H1 (cell line): ENCODE data around the gene CHST8. TPM values are rescaled to one million over a fixed set of nuclear protein-coding genes. Genes with fewer than 3 reads are reported as not detected.

Experiments
- CTCF ChIA-PET: fragments of 300-600 bp; sonication (Branson Sonifier 250); formaldehyde crosslinking; loops from one replicate; lab custom pipeline; 2021; ENCODE audit not compliant: partially characterized antibody; lab: Charles Lee
- POLR2A ChIA-PET: fragments of 300-600 bp; sonication (Branson Sonifier 250); formaldehyde crosslinking; loops from one replicate; lab custom pipeline; 2021; ENCODE audit warnings: inconsistent platforms; ENCODE audit not compliant: partially characterized antibody; lab: Charles Lee
- DNase-seq, 2 experiments: peaks; one replicate each; pipeline versions ENCODE4 v3.0.0 to v3.0.0-alpha.2; 2010 to 2022; ENCODE audit warnings: low spot score in 2 of 2, low read depth in 1 of 2, mixed read lengths in 1 of 2
- FAIRE-seq: peaks from 2 replicates; lab custom pipeline; 2011; peaks lifted over from hg19 to GRCh38; lab: Jason Lieb, UNC
- H2AFZ ChIP-seq: 2 replicates; pipeline ENCODE4 v1.8.1; 2012; ENCODE audit warnings: low read length, inconsistent platforms
- H2AK5ac ChIP-seq: 2 replicates; pipeline ENCODE4 v1.6.1; 2013; ENCODE audit warnings: low read depth, low read length
- H2BK120ac ChIP-seq: replicated peaks from 2 replicates; pipeline ENCODE3; 2013; ENCODE audit warnings: low read depth, low read length, inconsistent platforms
- H2BK12ac ChIP-seq: 2 replicates; pipeline ENCODE4 v1.6.1; 2013; ENCODE audit warnings: low read depth, low read length
- H2BK15ac ChIP-seq: 2 replicates; pipeline ENCODE4 v1.6.1; 2013; ENCODE audit warnings: low read length
- H2BK20ac ChIP-seq: 2 replicates; pipeline ENCODE4 v1.6.1; 2013; ENCODE audit warnings: low read length
- H2BK5ac ChIP-seq: 2 replicates; pipeline ENCODE4 v1.6.1; 2013; ENCODE audit warnings: low read depth, low read length
- H3K14ac ChIP-seq: 2 replicates; pipeline ENCODE4 v1.6.1; 2013; ENCODE audit warnings: inconsistent platforms; ENCODE audit not compliant: insufficient read length
- H3K18ac ChIP-seq: 2 replicates; pipeline ENCODE4 v1.6.1; 2013; ENCODE audit warnings: low read length; ENCODE audit errors: extremely low read depth
- H3K23ac ChIP-seq: 2 replicates; pipeline ENCODE4 v1.6.1; 2013; ENCODE audit warnings: inconsistent platforms; ENCODE audit not compliant: insufficient read length
- H3K23me2 ChIP-seq: 2 replicates; pipeline ENCODE4 v1.6.1; 2013; ENCODE audit warnings: low read depth, low read length
- H3K27ac ChIP-seq: 2 replicates; pipeline ENCODE4 v1.6.1; 2011; ENCODE audit warnings: low read depth, low read length, inconsistent platforms
- H3K27me3 ChIP-seq, 4 experiments: replicated peaks in 1 of 4; 1 replicate in 1 of 4; 2 replicates in 3 of 4; pipeline versions ENCODE4 v1.6.1 to v1.8.1; 2011 to 2013; ENCODE audit warnings: low read length in 3 of 4, mild to moderate bottlenecking in 3 of 4, inconsistent platforms in 2 of 4, mixed read lengths in 2 of 4, moderate library complexity in 1 of 4; ENCODE audit not compliant: control insufficient read depth in 3 of 4, insufficient read depth in 3 of 4; ENCODE audit errors: extremely low read depth in 1 of 4
- H3K36me3 ChIP-seq, 4 experiments: 2 replicates each; pipeline versions ENCODE4 v1.6.1 to v1.8.1; 2011 to 2013; ENCODE audit warnings: mild to moderate bottlenecking in 4 of 4, low read length in 3 of 4, moderate library complexity in 2 of 4, control low read depth in 1 of 4, inconsistent platforms in 1 of 4; ENCODE audit not compliant: insufficient read depth in 4 of 4, control insufficient read depth in 2 of 4
- H3K4ac ChIP-seq: replicated peaks from 2 replicates; pipeline ENCODE3; 2013; ENCODE audit warnings: low read length, low read depth, mixed read lengths, inconsistent platforms; ENCODE audit not compliant: insufficient read length
- H3K4me1 ChIP-seq, 4 experiments: replicated peaks in 1 of 4; 1 replicate in 1 of 4; 2 replicates in 3 of 4; pipeline versions ENCODE4 v1.6.1 to v1.8.1; 2011 to 2013; ENCODE audit warnings: low read length in 3 of 4, inconsistent platforms in 2 of 4, mixed read lengths in 1 of 4; ENCODE audit not compliant: insufficient read depth in 4 of 4, control insufficient read depth in 3 of 4
- H3K4me2 ChIP-seq, 2 experiments: 2 replicates each; pipeline versions ENCODE4 v1.6.1 to v1.8.1; 2011 to 2013; ENCODE audit warnings: low read depth in 2 of 2, low read length in 2 of 2, control low read depth in 1 of 2, inconsistent platforms in 1 of 2, mild to moderate bottlenecking in 1 of 2; ENCODE audit not compliant: insufficient read depth in 1 of 2
- H3K4me3 ChIP-seq, 4 experiments: fragments of 200-600, 300-600 bp in 1 of 4; sonication (generic), shearing (Covaris generic), sonication (Bioruptor Twin) in 1 of 4; 2 replicates each; pipeline versions ENCODE4 v1.5.1 to v1.8.1; 2011 to 2016; ENCODE audit warnings: low read length in 4 of 4, low read depth in 3 of 4, control low read depth in 2 of 4, inconsistent platforms in 2 of 4, mild to moderate bottlenecking in 2 of 4, mixed read lengths in 1 of 4, moderate library complexity in 1 of 4; ENCODE audit not compliant: insufficient read depth in 2 of 4; ENCODE audit errors: extremely low read depth in 1 of 4
- H3K56ac ChIP-seq: replicated peaks from 2 replicates; pipeline ENCODE3; 2013; ENCODE audit warnings: low read depth, mild to moderate bottlenecking, mixed read lengths, low read length, inconsistent platforms; ENCODE audit not compliant: insufficient read length
- H3K79me1 ChIP-seq: 2 replicates; pipeline ENCODE4 v1.6.1; 2013; ENCODE audit warnings: low read depth, low read length, control low read depth
- H3K79me2 ChIP-seq, 2 experiments: 2 replicates each; pipeline versions ENCODE4 v1.6.1 to v1.8.1; 2012 to 2013; ENCODE audit warnings: low read length in 2 of 2, mild to moderate bottlenecking in 2 of 2, inconsistent platforms in 1 of 2; ENCODE audit not compliant: insufficient read depth in 2 of 2, control insufficient read depth in 1 of 2
- H3K9ac ChIP-seq, 4 experiments: replicated peaks in 1 of 4; 1 replicate in 1 of 4; 2 replicates in 3 of 4; pipeline versions ENCODE4 v1.6.1 to v1.8.1; 2011 to 2013; ENCODE audit warnings: low read depth in 3 of 4, low read length in 3 of 4, control low read depth in 2 of 4, mild to moderate bottlenecking in 2 of 4, moderate library complexity in 2 of 4, inconsistent platforms in 1 of 4; ENCODE audit errors: extremely low read depth in 1 of 4
- H3K9me3 ChIP-seq, 2 experiments: 2 replicates each; pipeline versions ENCODE4 v1.6.1 to v1.8.1; 2012 to 2013; ENCODE audit warnings: mild to moderate bottlenecking in 2 of 2, moderate library complexity in 2 of 2, control low read depth in 1 of 2, inconsistent platforms in 1 of 2, low read depth in 1 of 2, low read length in 1 of 2, mixed read lengths in 1 of 2; ENCODE audit not compliant: insufficient read depth in 2 of 2
- H4K20me1 ChIP-seq, 2 experiments: replicated peaks in 1 of 2; 2 replicates each; pipeline versions ENCODE3 to v1.8.1; 2011 to 2013; ENCODE audit warnings: inconsistent platforms in 2 of 2, low read length in 2 of 2, mild to moderate bottlenecking in 1 of 2; ENCODE audit not compliant: insufficient read depth in 2 of 2, control insufficient read depth in 1 of 2
- H4K5ac ChIP-seq: 2 replicates; pipeline ENCODE4 v1.6.1; 2013; ENCODE audit warnings: low read length, low read depth, mixed read lengths, inconsistent platforms; ENCODE audit not compliant: insufficient read length
- H4K8ac ChIP-seq: 2 replicates; pipeline ENCODE4 v1.8.0; 2013; ENCODE audit warnings: mild to moderate bottlenecking, moderate library complexity, low read length, inconsistent platforms; ENCODE audit not compliant: insufficient read depth; ENCODE audit errors: extremely low read depth
- H4K91ac ChIP-seq: replicated peaks from 2 replicates; pipeline ENCODE3; 2013; ENCODE audit warnings: low read length, mixed read lengths, inconsistent platforms; ENCODE audit not compliant: insufficient read length
- ATF2 ChIP-seq: IDR thresholded peaks from 2 replicates; pipeline ENCODE4 v1.6.1; 2012; ENCODE audit warnings: low read length, inconsistent platforms
- BRCA1 ChIP-seq: IDR thresholded peaks from 2 replicates; pipeline ENCODE4 v1.6.1; 2012; ENCODE audit warnings: low read depth, low read length, improper control_type of control experiment
- CHD1 ChIP-seq: IDR thresholded peaks from 2 replicates; pipeline ENCODE4 v1.6.1; 2012; ENCODE audit warnings: low read depth, low read length, improper control_type of control experiment
- GABPA ChIP-seq: IDR thresholded peaks from 2 replicates; pipeline ENCODE4 v1.6.1; 2011; ENCODE audit warnings: mild to moderate bottlenecking, low read length, moderate library complexity, borderline replicate concordance; ENCODE audit not compliant: insufficient read depth
- GTF2F1 ChIP-seq: IDR thresholded peaks from 2 replicates; pipeline ENCODE4 v1.6.1; 2012; ENCODE audit warnings: low read depth, low read length, improper control_type of control experiment, borderline replicate concordance
- JUN ChIP-seq: IDR thresholded peaks from 2 replicates; pipeline ENCODE4 v1.6.1; 2011; ENCODE audit warnings: low read depth, mild to moderate bottlenecking, improper control_type of control experiment, low read length
- MAFK ChIP-seq: IDR thresholded peaks from 2 replicates; pipeline ENCODE4 v1.6.1; 2012; ENCODE audit warnings: low read depth, mild to moderate bottlenecking, improper control_type of control experiment, low read length
- RAD21 ChIP-seq, 2 experiments: IDR thresholded peaks in 1 of 2; conservative IDR thresholded peaks in 1 of 2; 2 replicates each; pipeline ENCODE4 v1.6.1; 2011; ENCODE audit warnings: low read depth in 2 of 2, low read length in 2 of 2, improper control_type of control experiment in 1 of 2, inconsistent platforms in 1 of 2, mild to moderate bottlenecking in 1 of 2, moderate library complexity in 1 of 2
- RXRA ChIP-seq: IDR thresholded peaks from 2 replicates; pipeline ENCODE4 v1.6.1; 2011; ENCODE audit warnings: low read depth, mild to moderate bottlenecking, low read length, moderate library complexity; ENCODE audit not compliant: insufficient read depth
- SP2 ChIP-seq: IDR thresholded peaks from 2 replicates; pipeline ENCODE4 v1.6.1; 2012; ENCODE audit warnings: mild to moderate bottlenecking, low read length, inconsistent platforms
- SRF ChIP-seq: IDR thresholded peaks from 2 replicates; pipeline ENCODE4 v1.6.1; 2011; ENCODE audit warnings: mild to moderate bottlenecking, low read depth, low read length, moderate library complexity
- TAF1 ChIP-seq: IDR thresholded peaks from 2 replicates; pipeline ENCODE4 v1.6.1; 2011; ENCODE audit warnings: mild to moderate bottlenecking, low read depth, low read length
- WGBS, 2 experiments: shearing (Covaris generic) in 1 of 2; methylation state at CpG; one replicate each; pipeline versions ENCODE4 v1.1.6 to v1.1.7; 2013 to 2015; ENCODE audit warnings: low lambda C conversion rate in 2 of 2, mixed read lengths in 2 of 2, inconsistent platforms in 1 of 2, low coverage in 1 of 2, missing lambda C conversion rate in 1 of 2; ENCODE audit not compliant: insufficient replicate concordance in 2 of 2, insufficient coverage in 1 of 2, insufficient read length in 1 of 2; ENCODE audit errors: extremely low coverage in 1 of 2, missing lambda C conversion rate in 1 of 2; 5-methylcytosine and 5-hydroxymethylcytosine counted together
- polyA plus RNA-seq, 7 experiments: library from polyadenylated mRNA; depleted of rRNA in 3 of 7; stranded (reverse) in 5 of 7; unstranded in 2 of 7; fragments of >200 nt in 5 of 7; fragments of 200-250 nt in 2 of 7; gene quantifications; 1 replicate in 5 of 7; 2 replicates in 1 of 7; 4 replicates in 1 of 7; pipeline versions ENCODE4 v1.2.1 to v1.2.3, GENCODE V29; 2011 to 2013; ENCODE audit warnings: missing spikeins in 2 of 7, mixed read lengths in 2 of 7
- total RNA-seq: library from RNA; stranded (reverse); fragmentation: NEBNext Ultra II Directional; extraction: Animal tissue kit (Norgen Biotek cat#: 25700); gene quantifications from 2 replicates; pipeline ENCODE4 v1.2.1, GENCODE V29; 2021

CHST8 gene
- total and polyA plus RNA-seq, 2 of the 8 experiments (the other 6 are each of a cell fraction or from before 2014, with no cell fraction given) = 10.8 to 28.2 TPM

GRCh38 chr19:33679696-33680095, 57.9 kb downstream of the CHST8 start:
- H3K14ac ChIP-seq = no peak overlapping the region
- H3K4me2 ChIP-seq = no peak overlapping the region
- no peak overlapping the region for H3K56ac ChIP-seq
- WGBS, 2 experiments = 88% methylated on average over 5 of the region's 5 CpGs; no CpG with 5 or more reads in 1 of the 2 experiments
- POLR2A ChIA-PET = no interaction called here
- H4K5ac ChIP-seq = no peak overlapping the region
- no peak overlapping the region for H2BK120ac ChIP-seq
- no peaks in the 10 kb centered on the region; the same call in 1 of the 2 replicates for H3K79me1 ChIP-seq
- H4K8ac ChIP-seq = no peak overlapping the region
- H3K27ac ChIP-seq = no peak overlapping the region
- no peak overlapping the region for H3K4ac ChIP-seq
- H2BK15ac ChIP-seq = no peak overlapping the region
- H3K9ac ChIP-seq = no peak overlapping the region
- no peak for FAIRE-seq
- H3K36me3 ChIP-seq = no peaks in the 10 kb centered on the region
- TF ChIP-seq TAF1 (no peak), GABPA (no peak), GTF2F1 (no peak), RAD21 (IDR thresholded peaks at IDR 0.05 in 1 of 2, conservative IDR thresholded peaks at IDR 0.05 in 1 of 2; ENCODE audit: low read depth in 2 of 2, low read length in 2 of 2) (no peak), SRF (no peak), JUN (no peak), SP2 (no peak), RXRA (no peak), MAFK (no peak), BRCA1 (no peak), ATF2 (no peak), CHD1 (no peak)
- TF ChIP-seq, all 59 proteins: peak for 0
- DNase-seq = no peak
- Histone ChIP-seq H2AK5ac (no peak overlapping the region), H3K27me3 (no peaks in the 10 kb centered on the region; a peak in 2 of 7 replicates), H2BK20ac (no peak overlapping the region), H4K91ac (no peak overlapping the region), H3K4me1 (peaks cover 0 to 2% (median 1%) of the 10 kb centered on the region in 4 experiments; a peak in 4 of 7 replicates), H3K23ac (no peak overlapping the region), H3K9me3 (no peaks in the 10 kb centered on the region), H3K79me2 (no peaks in the 10 kb centered on the region), H2BK12ac (no peak overlapping the region), H2AFZ (no peak overlapping the region), H3K18ac (no peak overlapping the region), H3K4me3 (no peak overlapping the region), H3K23me2 (no peaks in the 10 kb centered on the region), H4K20me1 (peaks cover 10 to 25% of the 10 kb centered on the region in 2 experiments), H2BK5ac (no peak overlapping the region)
- CTCF ChIA-PET = interaction anchor here (0.9 to 2.3 kb wide), 3 partner anchors 78 to 249 kb away, joined by 3 to 5 read pairs (median 3); no protein-coding TSS in a partner anchor
